Panc1 (cell line): ENCODE results near the gene RAB7B.

Experiments
- POLR2AphosphoS5 ChIP-seq: IDR thresholded peaks from 2 replicates; pipeline ENCODE4 v1.6.1; 2012; ENCODE audit warnings: mild to moderate bottlenecking, low read depth, low read length, moderate library complexity
- SIN3A ChIP-seq: IDR thresholded peaks from 2 replicates; pipeline ENCODE4 v1.6.1; 2012; ENCODE audit warnings: low read depth, mild to moderate bottlenecking, low read length, moderate library complexity, borderline replicate concordance; ENCODE audit not compliant: insufficient read depth
- TCF7L2 ChIP-seq: IDR thresholded peaks from 2 replicates; pipeline ENCODE4 v1.6.1; 2011; ENCODE audit warnings: mild to moderate bottlenecking, low read depth, low read length, inconsistent platforms
- TF ChIP-seq, protein P1 (sequence below): fragments of 450-650 bp; IDR thresholded peaks from 2 replicates; pipeline ENCODE4 v1.5.1; 2017; ENCODE audit warnings: mild to moderate bottlenecking
- TF ChIP-seq, protein P2 (sequence below), 2 experiments: IDR thresholded peaks; 2 replicates each; pipeline ENCODE4 v1.6.1; 2011 to 2012; ENCODE audit warnings: low read depth in 2 of 2, control low read depth in 1 of 2, low read length in 1 of 2, mild to moderate bottlenecking in 1 of 2, moderate library complexity in 1 of 2; ENCODE audit not compliant: insufficient read depth in 1 of 2

DNA sequence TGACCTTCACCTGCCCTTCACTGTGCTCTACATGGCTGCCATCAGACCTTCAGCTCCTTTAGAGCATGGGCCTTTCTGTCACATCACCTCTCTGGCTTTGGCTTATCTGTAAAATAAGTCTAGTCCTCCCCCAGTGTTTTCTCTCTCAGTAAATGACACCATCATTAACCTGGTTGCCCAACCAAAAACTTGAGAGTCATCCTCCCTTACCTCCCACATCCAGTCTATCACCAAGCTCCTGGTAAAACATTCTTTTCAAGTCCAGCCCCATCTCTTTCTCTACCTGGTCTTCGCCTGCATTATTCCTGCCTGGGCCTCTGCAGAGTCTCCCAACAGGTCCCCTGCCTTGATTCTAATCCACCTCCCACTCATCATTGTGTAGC lies 73.0 kb downstream of the RAB7B start:
- TF ChIP-seq, protein P1, sequence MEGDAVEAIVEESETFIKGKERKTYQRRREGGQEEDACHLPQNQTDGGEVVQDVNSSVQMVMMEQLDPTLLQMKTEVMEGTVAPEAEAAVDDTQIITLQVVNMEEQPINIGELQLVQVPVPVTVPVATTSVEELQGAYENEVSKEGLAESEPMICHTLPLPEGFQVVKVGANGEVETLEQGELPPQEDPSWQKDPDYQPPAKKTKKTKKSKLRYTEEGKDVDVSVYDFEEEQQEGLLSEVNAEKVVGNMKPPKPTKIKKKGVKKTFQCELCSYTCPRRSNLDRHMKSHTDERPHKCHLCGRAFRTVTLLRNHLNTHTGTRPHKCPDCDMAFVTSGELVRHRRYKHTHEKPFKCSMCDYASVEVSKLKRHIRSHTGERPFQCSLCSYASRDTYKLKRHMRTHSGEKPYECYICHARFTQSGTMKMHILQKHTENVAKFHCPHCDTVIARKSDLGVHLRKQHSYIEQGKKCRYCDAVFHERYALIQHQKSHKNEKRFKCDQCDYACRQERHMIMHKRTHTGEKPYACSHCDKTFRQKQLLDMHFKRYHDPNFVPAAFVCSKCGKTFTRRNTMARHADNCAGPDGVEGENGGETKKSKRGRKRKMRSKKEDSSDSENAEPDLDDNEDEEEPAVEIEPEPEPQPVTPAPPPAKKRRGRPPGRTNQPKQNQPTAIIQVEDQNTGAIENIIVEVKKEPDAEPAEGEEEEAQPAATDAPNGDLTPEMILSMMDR = no peak
- TF ChIP-seq, protein P2, sequence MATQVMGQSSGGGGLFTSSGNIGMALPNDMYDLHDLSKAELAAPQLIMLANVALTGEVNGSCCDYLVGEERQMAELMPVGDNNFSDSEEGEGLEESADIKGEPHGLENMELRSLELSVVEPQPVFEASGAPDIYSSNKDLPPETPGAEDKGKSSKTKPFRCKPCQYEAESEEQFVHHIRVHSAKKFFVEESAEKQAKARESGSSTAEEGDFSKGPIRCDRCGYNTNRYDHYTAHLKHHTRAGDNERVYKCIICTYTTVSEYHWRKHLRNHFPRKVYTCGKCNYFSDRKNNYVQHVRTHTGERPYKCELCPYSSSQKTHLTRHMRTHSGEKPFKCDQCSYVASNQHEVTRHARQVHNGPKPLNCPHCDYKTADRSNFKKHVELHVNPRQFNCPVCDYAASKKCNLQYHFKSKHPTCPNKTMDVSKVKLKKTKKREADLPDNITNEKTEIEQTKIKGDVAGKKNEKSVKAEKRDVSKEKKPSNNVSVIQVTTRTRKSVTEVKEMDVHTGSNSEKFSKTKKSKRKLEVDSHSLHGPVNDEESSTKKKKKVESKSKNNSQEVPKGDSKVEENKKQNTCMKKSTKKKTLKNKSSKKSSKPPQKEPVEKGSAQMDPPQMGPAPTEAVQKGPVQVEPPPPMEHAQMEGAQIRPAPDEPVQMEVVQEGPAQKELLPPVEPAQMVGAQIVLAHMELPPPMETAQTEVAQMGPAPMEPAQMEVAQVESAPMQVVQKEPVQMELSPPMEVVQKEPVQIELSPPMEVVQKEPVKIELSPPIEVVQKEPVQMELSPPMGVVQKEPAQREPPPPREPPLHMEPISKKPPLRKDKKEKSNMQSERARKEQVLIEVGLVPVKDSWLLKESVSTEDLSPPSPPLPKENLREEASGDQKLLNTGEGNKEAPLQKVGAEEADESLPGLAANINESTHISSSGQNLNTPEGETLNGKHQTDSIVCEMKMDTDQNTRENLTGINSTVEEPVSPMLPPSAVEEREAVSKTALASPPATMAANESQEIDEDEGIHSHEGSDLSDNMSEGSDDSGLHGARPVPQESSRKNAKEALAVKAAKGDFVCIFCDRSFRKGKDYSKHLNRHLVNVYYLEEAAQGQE (IDR thresholded peaks at IDR 0.05; ENCODE audit: insufficient read depth in 1 of 2, low read depth in 2 of 2, low read length in 1 of 2) = no peak
- no peak for TF ChIP-seq TCF7L2
- TF ChIP-seq POLR2AphosphoS5 = no peak
- TF ChIP-seq SIN3A = no peak
